ENCODE data around the gene PROZ. TPM values are rescaled to one million over a fixed set of nuclear protein-coding genes. Genes with fewer than 3 reads are reported as not detected.

Gene PROZ
- total RNA-seq, 1 experiment from 2014 or later, result not detected

- POLR2A ChIA-PET (ENCODE audit: unreplicated experiment), result no interaction called here
- Histone ChIP-seq H3K27me3 (ENCODE audit: low read length) (peaks cover 30% of the 10 kb centered on the region), H3K27ac (ENCODE audit: low read length) (no peak overlapping the region), H4K20me1 (ENCODE audit: low read length) (no peaks in the 10 kb centered on the region), H2AFZ (ENCODE audit: low read length) (no peak overlapping the region), H3K9me3 (ENCODE audit: low read length) (no peaks in the 10 kb centered on the region), H3F3A (ENCODE audit: low read length, unreplicated experiment) (no peaks in the 10 kb centered on the region), H3K4me3 (ENCODE audit: low read length) (no peak overlapping the region), H3K36me3 (ENCODE audit: low read depth, low read length) (no peaks in the 10 kb centered on the region), H3K79me2 (ENCODE audit: low read length) (no peaks in the 10 kb centered on the region), H3K4me1 (ENCODE audit: insufficient read depth, low read length) (no peaks in the 10 kb centered on the region), H3K4me2 (ENCODE audit: low read length) (no peak overlapping the region), H3K9ac (ENCODE audit: low read length) (no peak overlapping the region), H3K9me2 (replicated peaks; ENCODE audit: low read length) (no peaks in the 10 kb centered on the region)
- DNase-seq, result no peak
- no TSS peak for BruUV-seq (replicated peaks)
- intact Hi-C loops (cut with micrococcal nuclease), result no loop called here
- no peak for TF ChIP-seq EZH2 (IDR thresholded peaks at IDR 0.05; ENCODE audit: low read length, unreplicated experiment)
- no peak for TF ChIP-seq EZH2phosphoT487 (IDR thresholded peaks at IDR 0.05; ENCODE audit: borderline replicate concordance, low read length)
- TF ChIP-seq CTCF (conservative IDR thresholded peaks at IDR 0.05; ENCODE audit: low read depth, low read length), result no peak
- ATAC-seq, result no peak
- CTCF ChIA-PET, result no interaction called here
These were observed 23.1 kb upstream of the PROZ start for GRCh38 chr13:113135281-113135760.

- Histone ChIP-seq H4K20me1 (ENCODE audit: low read length) (no peaks in the 10 kb centered on the region), H3F3A (ENCODE audit: low read length, unreplicated experiment) (no peaks in the 10 kb centered on the region), H3K27ac (ENCODE audit: low read length) (no peak overlapping the region), H3K9me2 (replicated peaks; ENCODE audit: low read length) (no peaks in the 10 kb centered on the region), H3K9ac (ENCODE audit: low read length) (no peak overlapping the region), H2AFZ (ENCODE audit: low read length) (no peak overlapping the region), H3K79me2 (ENCODE audit: low read length) (no peaks in the 10 kb centered on the region), H3K4me1 (ENCODE audit: insufficient read depth, low read length) (no peaks in the 10 kb centered on the region), H3K27me3 (ENCODE audit: low read length) (peaks cover 21% of the 10 kb centered on the region), H3K4me2 (ENCODE audit: low read length) (no peak overlapping the region), H3K36me3 (ENCODE audit: low read depth, low read length) (no peaks in the 10 kb centered on the region), H3K4me3 (ENCODE audit: low read length) (no peak overlapping the region), H3K9me3 (ENCODE audit: low read length) (no peaks in the 10 kb centered on the region)
- TF ChIP-seq CTCF (conservative IDR thresholded peaks at IDR 0.05; ENCODE audit: low read depth, low read length), result no peak
- TF ChIP-seq EZH2phosphoT487 (IDR thresholded peaks at IDR 0.05; ENCODE audit: borderline replicate concordance, low read length), result no peak
- no peak for TF ChIP-seq EZH2 (IDR thresholded peaks at IDR 0.05; ENCODE audit: low read length, unreplicated experiment)
- ChIA-PET CTCF (no interaction called here), POLR2A (ENCODE audit: unreplicated experiment) (no interaction called here)
- no TSS peak for BruUV-seq (replicated peaks)
- DNase-seq (no peak), ATAC-seq (no peak)
- intact Hi-C loops (cut with micrococcal nuclease), result no loop called here
These were observed 20.7 kb upstream of the PROZ start for GRCh38 chr13:113137691-113138298.

GRCh38 chr13:113138792-113139551 lies 19.5 kb upstream of the PROZ start:
- Histone ChIP-seq H3K79me2 (ENCODE audit: low read length) (no peaks in the 10 kb centered on the region), H3K27ac (ENCODE audit: low read length) (no peak overlapping the region), H3K9me2 (replicated peaks; ENCODE audit: low read length) (no peaks in the 10 kb centered on the region), H3K4me3 (ENCODE audit: low read length) (no peak overlapping the region), H3K9ac (ENCODE audit: low read length) (no peak overlapping the region), H2AFZ (ENCODE audit: low read length) (no peak overlapping the region), H3K36me3 (ENCODE audit: low read depth, low read length) (no peaks in the 10 kb centered on the region), H3K27me3 (ENCODE audit: low read length) (peaks cover 14% of the 10 kb centered on the region), H3K9me3 (ENCODE audit: low read length) (no peaks in the 10 kb centered on the region), H3K4me1 (ENCODE audit: insufficient read depth, low read length) (no peaks in the 10 kb centered on the region), H3K4me2 (ENCODE audit: low read length) (no peak overlapping the region), H3F3A (ENCODE audit: low read length, unreplicated experiment) (no peaks in the 10 kb centered on the region), H4K20me1 (ENCODE audit: low read length) (no peaks in the 10 kb centered on the region)
- no peak for ATAC-seq
- ChIA-PET POLR2A (ENCODE audit: unreplicated experiment) (no interaction called here), CTCF (no interaction called here)
- BruUV-seq (replicated peaks), result no TSS peak
- DNase-seq, result no peak
- TF ChIP-seq EZH2 (IDR thresholded peaks at IDR 0.05; ENCODE audit: low read length, unreplicated experiment) (no peak), EZH2phosphoT487 (IDR thresholded peaks at IDR 0.05; ENCODE audit: borderline replicate concordance, low read length) (no peak), CTCF (conservative IDR thresholded peaks at IDR 0.05; ENCODE audit: low read depth, low read length) (no peak)
- intact Hi-C loops (cut with micrococcal nuclease), result no loop called here

Data from PC-3 (cell line).